Upper lobe of right lung (tissue), 1 donor: Measurements from ENCODE around the gene CLPSL2. TPM values are rescaled to one million over a fixed set of nuclear protein-coding genes. Genes with fewer than 3 reads are reported as not detected.

Experiments used
- ATAC-seq: fragments of 200-7000 bp; cut with Tn5 transposase; one replicate; pipeline ENCODE4 v1.9.1; 2020; ENCODE audit warnings: mild to moderate bottlenecking, moderate library complexity
- DNase-seq: peaks from one replicate; pipeline ENCODE4 v3.0.0-alpha.2; 2020
- H3K27ac ChIP-seq: fragments of 200-600 bp; one replicate; pipeline ENCODE4 v1.8.0; 2022
- H3K27me3 ChIP-seq: fragments of 200-600 bp; one replicate; pipeline ENCODE4 v1.8.0; 2022; ENCODE audit warnings: mild to moderate bottlenecking
- H3K36me3 ChIP-seq: fragments of 200-600 bp; one replicate; pipeline ENCODE4 v1.8.0; 2022
- H3K4me1 ChIP-seq: fragments of 200-600 bp; one replicate; pipeline ENCODE4 v1.8.0; 2022
- H3K4me3 ChIP-seq: fragments of 200-600 bp; one replicate; pipeline ENCODE4 v1.8.0; 2022; ENCODE audit warnings: mild to moderate bottlenecking
- H3K9me3 ChIP-seq: fragments of 200-600 bp; one replicate; pipeline ENCODE4 v1.8.0; 2022
- intact Hi-C: fragments of 100-400 bp; cut with DNase I; formaldehyde crosslinking; loops from one replicate; pipeline ENCODE4 v1.11.0; 2022
- total RNA-seq: library from RNA; stranded (reverse); fragmentation: NEBNext Ultra II Directional; extraction: Animal tissue kit (Norgen Biotek cat#: 25700); gene quantifications from one replicate; pipeline ENCODE4 v1.2.1, GENCODE V29; 2021
- TF ChIP-seq, protein P1 (sequence below): fragments of 200-600 bp; IDR thresholded peaks from one replicate; pipeline ENCODE4 v1.8.0; 2022; ENCODE audit warnings: antibody characterized with exemption
- donor health status: DM: no; HTN: yes; CAD: no; lungs with severe emphysema.

Gene CLPSL2
- total RNA-seq, 1 donor from 2014 or later: not detected

DNA sequence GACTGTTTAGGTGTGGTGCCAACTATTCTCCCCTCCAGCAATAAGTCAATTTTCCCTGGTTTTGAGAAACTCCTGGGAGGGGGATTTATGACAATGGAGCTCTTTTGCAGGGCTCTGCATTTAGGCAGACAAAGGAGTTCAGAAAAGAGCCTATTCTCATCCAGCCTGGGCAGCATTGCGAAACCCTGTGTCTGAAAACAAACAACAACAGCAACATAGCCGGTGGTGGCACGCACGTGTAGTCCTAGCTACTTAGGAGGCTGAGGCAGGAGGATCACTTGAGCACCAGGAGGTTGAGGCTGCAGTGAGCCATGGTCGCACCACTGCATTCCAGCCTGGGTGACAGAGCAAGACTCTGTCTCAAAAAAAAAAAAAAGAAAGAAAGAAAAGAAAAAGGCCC lies 14.3 kb downstream of the CLPSL2 start:
- Histone ChIP-seq H3K9me3 (no peaks in the 10 kb centered on the region), H3K4me3 (no peak overlapping the region), H3K27ac (no peak overlapping the region), H3K36me3 (no peaks in the 10 kb centered on the region), H3K4me1 (peaks cover 4% of the 10 kb centered on the region), H3K27me3 (peaks cover 52% of the 10 kb centered on the region)
- TF ChIP-seq, protein P1, sequence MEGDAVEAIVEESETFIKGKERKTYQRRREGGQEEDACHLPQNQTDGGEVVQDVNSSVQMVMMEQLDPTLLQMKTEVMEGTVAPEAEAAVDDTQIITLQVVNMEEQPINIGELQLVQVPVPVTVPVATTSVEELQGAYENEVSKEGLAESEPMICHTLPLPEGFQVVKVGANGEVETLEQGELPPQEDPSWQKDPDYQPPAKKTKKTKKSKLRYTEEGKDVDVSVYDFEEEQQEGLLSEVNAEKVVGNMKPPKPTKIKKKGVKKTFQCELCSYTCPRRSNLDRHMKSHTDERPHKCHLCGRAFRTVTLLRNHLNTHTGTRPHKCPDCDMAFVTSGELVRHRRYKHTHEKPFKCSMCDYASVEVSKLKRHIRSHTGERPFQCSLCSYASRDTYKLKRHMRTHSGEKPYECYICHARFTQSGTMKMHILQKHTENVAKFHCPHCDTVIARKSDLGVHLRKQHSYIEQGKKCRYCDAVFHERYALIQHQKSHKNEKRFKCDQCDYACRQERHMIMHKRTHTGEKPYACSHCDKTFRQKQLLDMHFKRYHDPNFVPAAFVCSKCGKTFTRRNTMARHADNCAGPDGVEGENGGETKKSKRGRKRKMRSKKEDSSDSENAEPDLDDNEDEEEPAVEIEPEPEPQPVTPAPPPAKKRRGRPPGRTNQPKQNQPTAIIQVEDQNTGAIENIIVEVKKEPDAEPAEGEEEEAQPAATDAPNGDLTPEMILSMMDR: no peak
- intact Hi-C loops: no loop called here
- ATAC-seq: no peak
- no peak for DNase-seq

DNA sequence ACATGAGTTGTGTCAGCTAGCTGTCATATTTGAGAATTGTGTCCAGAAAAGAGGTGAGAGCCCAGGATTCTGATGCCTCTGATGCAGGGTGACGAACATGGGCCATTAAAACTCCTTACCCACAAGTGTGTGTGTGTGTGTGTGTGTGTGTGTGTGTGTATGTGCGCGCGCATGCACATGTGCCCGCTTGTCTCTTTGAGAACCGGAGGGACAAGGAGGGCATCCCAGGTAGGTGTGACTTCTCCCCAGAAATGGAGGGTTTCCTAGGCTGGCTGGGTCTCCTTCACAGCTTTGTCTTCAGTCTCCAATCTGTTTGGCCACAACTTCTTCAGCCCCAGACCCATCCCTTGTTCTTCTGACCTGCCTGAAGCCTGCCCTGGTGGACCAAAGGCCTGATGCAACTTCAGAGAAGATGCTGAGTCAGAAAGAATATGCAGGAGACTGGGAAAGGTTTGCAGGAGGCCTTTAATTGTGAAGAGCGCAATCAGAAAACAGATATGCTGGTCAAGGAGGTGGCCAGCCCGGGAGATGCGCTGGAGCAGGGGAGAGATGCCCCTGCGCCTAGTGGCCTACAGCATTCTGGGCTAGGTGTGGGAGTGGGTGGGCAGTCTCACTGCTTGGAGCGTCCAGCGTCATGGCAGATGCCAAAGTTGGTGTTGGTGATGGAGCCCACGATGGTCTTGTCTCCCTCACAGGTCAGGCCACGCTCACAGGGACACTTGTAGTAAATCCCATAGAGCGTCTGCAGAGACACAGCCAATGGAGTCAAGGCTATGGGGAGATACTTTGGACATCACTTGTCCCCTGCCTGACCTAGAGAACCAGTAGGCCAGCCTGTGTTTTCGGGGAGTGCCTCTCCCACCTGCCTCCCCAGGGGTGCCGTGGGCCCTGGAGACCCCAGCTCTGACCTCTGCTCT lies 18.4 kb downstream of the CLPSL2 start:
- Histone ChIP-seq H3K9me3 (no peaks in the 10 kb centered on the region), H3K4me1 (no peaks in the 10 kb centered on the region), H3K36me3 (no peaks in the 10 kb centered on the region), H3K27me3 (peaks cover 19% of the 10 kb centered on the region), H3K4me3 (no peak overlapping the region), H3K27ac (no peak overlapping the region)
- TF ChIP-seq, protein P1: no peak
- peak; percentile 17 for ATAC-seq
- intact Hi-C loops: no loop called here
- no peak for DNase-seq

DNA sequence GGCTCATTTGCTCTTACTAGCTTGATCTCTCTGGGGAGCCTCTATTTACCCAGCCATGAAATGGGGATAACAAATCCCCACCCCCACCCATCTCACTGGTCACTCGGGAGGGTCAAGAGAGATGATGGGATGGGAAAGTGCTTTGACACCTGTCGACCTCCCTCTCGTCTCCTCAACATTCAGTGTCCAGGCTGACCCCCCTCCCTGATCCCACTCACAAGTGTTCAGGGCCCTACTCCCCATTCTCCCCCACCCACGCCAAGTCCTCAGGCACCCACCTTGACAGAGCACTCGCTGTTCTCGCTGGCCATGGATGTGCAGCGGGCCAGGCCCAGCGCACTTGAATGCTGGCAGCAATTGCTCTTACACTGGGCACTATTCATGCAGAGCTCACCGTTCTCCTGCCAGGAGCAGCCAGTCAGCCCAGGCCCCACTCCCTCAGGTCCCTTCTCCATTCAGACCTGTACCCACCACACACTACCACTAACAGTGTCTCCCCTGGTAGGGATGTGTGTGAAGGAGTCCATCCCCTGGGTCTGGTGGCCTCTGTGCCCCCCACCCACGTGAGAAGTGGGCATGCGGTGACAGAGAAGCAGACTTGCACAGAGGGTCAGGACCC lies 19.2 kb downstream of the CLPSL2 start:
- Histone ChIP-seq H3K27me3 (peaks cover 16% of the 10 kb centered on the region), H3K4me1 (no peaks in the 10 kb centered on the region), H3K36me3 (no peaks in the 10 kb centered on the region), H3K4me3 (no peak overlapping the region), H3K27ac (no peak overlapping the region), H3K9me3 (no peaks in the 10 kb centered on the region)
- no peak for DNase-seq
- intact Hi-C loops: no loop called here
- ATAC-seq: peak; percentile 8
- TF ChIP-seq, protein P1: no peak

GRCh38 chr6:35796236-35796635 lies 19.8 kb downstream of the CLPSL2 start:
- ATAC-seq: no peak
- Histone ChIP-seq H3K9me3 (no peaks in the 10 kb centered on the region), H3K4me1 (no peaks in the 10 kb centered on the region), H3K27me3 (peaks cover 9% of the 10 kb centered on the region), H3K27ac (no peak overlapping the region), H3K4me3 (no peak overlapping the region), H3K36me3 (no peaks in the 10 kb centered on the region)
- DNase-seq: no peak
- TF ChIP-seq, protein P1: no peak
- intact Hi-C loops: no loop called here

GRCh38 chr6:35797837-35798526 lies 21.6 kb downstream of the CLPSL2 start:
- Histone ChIP-seq H3K4me1 (no peaks in the 10 kb centered on the region), H3K27ac (no peak overlapping the region), H3K4me3 (no peak overlapping the region), H3K9me3 (no peaks in the 10 kb centered on the region), H3K36me3 (no peaks in the 10 kb centered on the region), H3K27me3 (no peaks in the 10 kb centered on the region)
- intact Hi-C loops: loop anchor here (1.0 kb wide), 1 partner anchor 11 kb away; no protein-coding TSS in a partner anchor
- TF ChIP-seq, protein P1: no peak
- DNase-seq (no peak), ATAC-seq (peak; percentile 29)
